Neutrophil (primary cell): ENCODE data around the gene PFN1.

Experiments
- H3K27ac ChIP-seq: fragments of 200-600 bp; sonication (generic); 2 replicates; pipeline ENCODE4 v1.5.1; 2016; ENCODE audit warnings: mild to moderate bottlenecking, moderate library complexity
- H3K27me3 ChIP-seq: fragments of 200-600 bp; sonication (generic); 2 replicates; pipeline ENCODE4 v1.6.0; 2016; ENCODE audit warnings: mild to moderate bottlenecking
- H3K36me3 ChIP-seq: fragments of 200-600 bp; sonication (generic); 2 replicates; pipeline ENCODE4 v1.5.1; 2017
- H3K4me1 ChIP-seq, 2 experiments: fragments of 200-600 bp in 1 of 2; sonication (generic) in 1 of 2; 1 replicate in 1 of 2; 2 replicates in 1 of 2; pipeline versions ENCODE4 v1.5.1 to v1.6.1; 2013 to 2016; ENCODE audit warnings: low read depth in 1 of 2, low read length in 1 of 2, mild to moderate bottlenecking in 1 of 2, moderate library complexity in 1 of 2; ENCODE audit not compliant: control insufficient read depth in 1 of 2, insufficient read depth in 1 of 2
- H3K4me3 ChIP-seq, 2 experiments: fragments of 200-600 bp in 1 of 2; sonication (generic) in 1 of 2; 1 replicate in 1 of 2; 2 replicates in 1 of 2; pipeline ENCODE4 v1.5.1; 2013 to 2016; ENCODE audit warnings: low read depth in 1 of 2, low read length in 1 of 2, mild to moderate bottlenecking in 1 of 2, moderate library complexity in 1 of 2
- H3K9me3 ChIP-seq: fragments of 200-600 bp; sonication (generic); 2 replicates; pipeline ENCODE4 v1.5.1; 2016
- TF ChIP-seq, protein P1 (sequence below): fragments of 200-600 bp; sonication (generic); IDR thresholded peaks from 2 replicates; pipeline ENCODE4 v1.5.1; 2016; ENCODE audit warnings: antibody characterized with exemption

Gene PFN1

DNA sequence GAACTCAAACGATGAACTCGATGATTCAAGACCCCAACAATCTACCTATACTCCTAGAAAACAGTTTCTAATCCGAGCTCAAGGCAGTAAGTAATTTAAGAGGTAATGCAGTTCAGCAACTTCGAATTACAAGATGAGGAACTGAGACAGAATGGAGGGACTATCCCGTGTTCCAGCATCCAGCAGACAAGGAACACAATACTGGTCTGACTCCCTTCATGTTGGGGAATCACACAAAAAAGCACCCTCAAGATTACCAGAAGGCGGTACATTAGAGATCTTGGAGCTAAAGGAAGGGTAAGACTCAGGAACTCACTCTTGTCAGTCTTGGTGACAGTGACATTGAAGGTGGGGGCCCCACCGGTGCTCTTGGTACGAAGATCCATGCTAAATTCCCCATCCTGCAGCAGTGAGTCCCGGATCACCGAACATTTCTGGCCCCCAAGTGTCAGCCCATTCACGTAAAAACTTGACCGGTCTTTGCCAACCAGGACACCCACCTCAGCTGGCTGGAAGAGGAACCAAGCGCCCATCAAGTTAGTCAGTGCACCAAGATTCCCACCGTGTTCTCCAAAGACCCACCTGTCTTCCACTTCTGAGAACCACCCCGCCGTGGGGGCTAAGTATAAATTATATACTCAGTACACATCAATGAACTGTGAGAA is 1.9 kb downstream of the PFN1 start:
- TF ChIP-seq, protein P1, sequence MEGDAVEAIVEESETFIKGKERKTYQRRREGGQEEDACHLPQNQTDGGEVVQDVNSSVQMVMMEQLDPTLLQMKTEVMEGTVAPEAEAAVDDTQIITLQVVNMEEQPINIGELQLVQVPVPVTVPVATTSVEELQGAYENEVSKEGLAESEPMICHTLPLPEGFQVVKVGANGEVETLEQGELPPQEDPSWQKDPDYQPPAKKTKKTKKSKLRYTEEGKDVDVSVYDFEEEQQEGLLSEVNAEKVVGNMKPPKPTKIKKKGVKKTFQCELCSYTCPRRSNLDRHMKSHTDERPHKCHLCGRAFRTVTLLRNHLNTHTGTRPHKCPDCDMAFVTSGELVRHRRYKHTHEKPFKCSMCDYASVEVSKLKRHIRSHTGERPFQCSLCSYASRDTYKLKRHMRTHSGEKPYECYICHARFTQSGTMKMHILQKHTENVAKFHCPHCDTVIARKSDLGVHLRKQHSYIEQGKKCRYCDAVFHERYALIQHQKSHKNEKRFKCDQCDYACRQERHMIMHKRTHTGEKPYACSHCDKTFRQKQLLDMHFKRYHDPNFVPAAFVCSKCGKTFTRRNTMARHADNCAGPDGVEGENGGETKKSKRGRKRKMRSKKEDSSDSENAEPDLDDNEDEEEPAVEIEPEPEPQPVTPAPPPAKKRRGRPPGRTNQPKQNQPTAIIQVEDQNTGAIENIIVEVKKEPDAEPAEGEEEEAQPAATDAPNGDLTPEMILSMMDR = no peak
- peaks cover 39% of the 10 kb centered on the region for H3K36me3 ChIP-seq

GRCh38 chr17:4945944-4946280 is 2.4 kb downstream of the PFN1 start:
- no peaks in the 10 kb centered on the region for H3K9me3 ChIP-seq
- H3K4me3 ChIP-seq = peak overlapping the region; percentile 99
- peaks cover 79 to 91% of the 10 kb centered on the region in 2 experiments for H3K4me1 ChIP-seq
- TF ChIP-seq, protein P1 = no peak
- H3K27ac ChIP-seq = peak overlapping the region; percentile 96
- H3K27me3 ChIP-seq = no peaks in the 10 kb centered on the region
- H3K36me3 ChIP-seq = peaks cover 39% of the 10 kb centered on the region

More for the DNA sequence above, 1.9 kb downstream of the PFN1 start:
- H3K27ac ChIP-seq = peak overlapping the region; percentile 96
- H3K4me3 ChIP-seq = peak overlapping the region; percentile 99
- peaks cover 79 to 91% of the 10 kb centered on the region in 2 experiments for H3K4me1 ChIP-seq
- no peaks in the 10 kb centered on the region for H3K9me3 ChIP-seq
- H3K27me3 ChIP-seq = no peaks in the 10 kb centered on the region

DNA sequence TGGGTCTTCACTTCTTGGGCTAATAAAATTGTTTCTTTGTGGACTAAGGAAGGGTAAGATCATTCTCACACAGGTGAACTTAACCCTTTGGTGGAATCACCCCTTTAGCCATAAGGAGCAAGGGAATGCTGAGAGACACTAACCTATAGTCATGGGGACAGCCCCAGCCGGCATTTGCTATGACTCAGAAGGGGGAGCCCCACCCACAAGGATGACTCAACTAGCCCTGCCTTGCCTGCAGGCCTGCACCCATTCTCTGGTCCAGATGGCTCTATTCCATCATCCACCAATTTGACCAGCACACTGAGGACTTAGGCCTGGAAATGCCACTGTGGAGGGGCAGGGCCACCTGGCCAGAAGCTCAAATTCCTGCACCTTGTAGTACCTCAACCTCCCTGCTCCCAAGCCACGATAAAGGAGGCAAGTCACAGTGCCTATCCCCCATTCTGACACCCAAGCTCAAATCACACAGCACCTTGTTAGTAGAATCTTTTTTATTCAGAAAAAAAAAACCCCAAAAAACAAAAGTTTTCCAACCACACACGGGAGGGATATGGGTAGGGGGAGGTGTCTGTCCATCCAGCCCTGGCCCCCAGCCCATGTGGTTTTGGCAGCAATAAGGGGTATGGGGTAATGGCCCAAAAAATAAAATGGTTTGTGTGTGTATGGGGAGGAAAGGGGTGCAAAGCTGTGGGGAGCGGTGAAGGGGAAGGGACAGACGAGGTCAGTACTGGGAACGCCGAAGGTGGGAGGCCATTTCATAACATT is 3.0 kb downstream of the PFN1 start:
- peaks cover 39% of the 10 kb centered on the region for H3K36me3 ChIP-seq
- H3K27me3 ChIP-seq = no peaks in the 10 kb centered on the region
- H3K27ac ChIP-seq = peak overlapping the region; percentile 96
- peaks cover 78 to 91% of the 10 kb centered on the region in 2 experiments for H3K4me1 ChIP-seq
- peak overlapping the region; percentile 99 for H3K4me3 ChIP-seq
- TF ChIP-seq, protein P1 = no peak
- H3K9me3 ChIP-seq = no peaks in the 10 kb centered on the region

- peaks cover 39% of the 10 kb centered on the region for H3K36me3 ChIP-seq
- H3K4me3 ChIP-seq = peak overlapping the region; percentile 99
- H3K9me3 ChIP-seq = no peaks in the 10 kb centered on the region
- no peaks in the 10 kb centered on the region for H3K27me3 ChIP-seq
- peaks cover 74 to 91% of the 10 kb centered on the region in 2 experiments for H3K4me1 ChIP-seq
- TF ChIP-seq, protein P1 = no peak
- H3K27ac ChIP-seq = peak overlapping the region; percentile 96
These were observed 3.7 kb downstream of the PFN1 start for GRCh38 chr17:4944554-4945175.

DNA sequence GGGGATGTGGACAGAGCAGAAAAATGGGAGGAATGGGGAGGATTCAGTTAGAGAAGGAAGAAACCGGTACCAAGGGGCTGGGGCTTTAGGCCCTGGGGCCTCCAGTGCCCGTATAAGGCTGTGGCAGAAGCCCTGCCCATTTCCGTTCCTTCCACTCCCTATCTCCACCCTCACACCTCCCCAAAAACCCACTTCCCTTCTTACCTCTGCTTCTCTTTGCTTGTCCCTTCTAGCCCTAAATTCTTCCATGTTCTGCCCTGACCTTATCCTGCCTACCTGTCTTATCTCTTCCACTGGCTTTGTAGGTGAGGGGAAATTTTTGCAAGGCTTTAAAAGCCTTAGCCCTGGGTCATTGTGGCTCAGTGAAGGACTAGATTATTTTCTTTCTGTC is 4.2 kb downstream of the PFN1 start:
- H3K9me3 ChIP-seq = no peaks in the 10 kb centered on the region
- H3K27ac ChIP-seq = peak overlapping the region; percentile 96
- TF ChIP-seq, protein P1 = no peak
- no peaks in the 10 kb centered on the region for H3K27me3 ChIP-seq
- peaks cover 39% of the 10 kb centered on the region for H3K36me3 ChIP-seq
- H3K4me3 ChIP-seq = peak overlapping the region; percentile 99
- peaks cover 78 to 91% of the 10 kb centered on the region in 2 experiments for H3K4me1 ChIP-seq
